ENCODE measurements around the gene DSCAM. TPM values are rescaled to one million over a fixed set of nuclear protein-coding genes. Genes with fewer than 3 reads are reported as not detected.
"Not testable (repeated sequence)": the region's sequence is repeated elsewhere in the genome, so short reads cannot be mapped to it uniquely, and the experiment has no call there.

The DSCAM gene
- total RNA-seq, 1 experiment from 2014 or later, result not detected

DNA sequence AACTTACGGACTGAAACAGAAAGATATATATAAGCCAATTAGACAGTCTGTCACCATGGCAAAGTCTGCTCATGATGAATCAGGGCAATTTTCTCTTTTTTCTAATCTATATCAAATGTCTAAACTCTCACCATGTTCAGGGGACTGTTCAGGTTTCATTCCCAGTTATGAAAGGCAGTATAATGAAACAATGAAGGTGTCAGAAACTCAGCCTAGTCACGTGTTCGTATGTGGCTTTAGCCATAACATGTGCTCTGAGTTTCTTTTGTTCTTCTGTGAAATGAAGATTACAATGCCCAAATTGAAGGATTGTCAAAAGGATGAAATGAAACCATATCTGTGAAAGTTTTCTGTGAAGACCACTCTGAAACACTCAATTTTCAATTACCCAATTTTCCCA lies 392.9 kb downstream of the DSCAM start:
- in situ Hi-C loops (cut with HindIII; ENCODE audit: low sequenced_read_pairs), result no loop called here
- DNase-seq (ENCODE audit: low spot score), result no peak

GRCh38 chr21:40453183-40453582 lies 393.8 kb downstream of the DSCAM start:
- no peak for DNase-seq (ENCODE audit: low spot score)
- in situ Hi-C loops (cut with HindIII; ENCODE audit: low sequenced_read_pairs), result no loop called here

GRCh38 chr21:40452548-40452947 lies 394.4 kb downstream of the DSCAM start:
- DNase-seq (ENCODE audit: low spot score), result no peak
- in situ Hi-C loops (cut with HindIII; ENCODE audit: low sequenced_read_pairs), result no loop called here

DNA sequence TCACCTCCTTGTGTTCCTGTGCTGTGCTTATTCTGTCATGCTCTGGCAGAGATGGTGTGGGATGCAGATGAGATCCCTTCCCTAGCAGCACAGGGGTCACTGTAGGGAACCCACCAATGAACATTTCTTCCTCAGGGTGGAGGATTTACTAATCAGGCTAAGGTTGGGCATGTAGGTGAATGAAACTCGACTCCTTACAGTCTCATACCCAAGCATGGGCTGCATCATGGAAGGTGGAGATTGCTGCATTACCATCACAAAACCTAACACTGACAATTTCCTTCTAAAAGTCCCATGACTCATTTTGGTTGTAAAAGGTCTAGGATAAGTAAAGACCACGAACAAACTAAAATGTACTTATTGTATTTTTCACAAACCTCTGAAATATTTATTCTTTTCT lies 399.9 kb downstream of the DSCAM start:
- DNase-seq (ENCODE audit: low spot score), result no peak
- in situ Hi-C loops (cut with HindIII; ENCODE audit: low sequenced_read_pairs), result no loop called here

DNA sequence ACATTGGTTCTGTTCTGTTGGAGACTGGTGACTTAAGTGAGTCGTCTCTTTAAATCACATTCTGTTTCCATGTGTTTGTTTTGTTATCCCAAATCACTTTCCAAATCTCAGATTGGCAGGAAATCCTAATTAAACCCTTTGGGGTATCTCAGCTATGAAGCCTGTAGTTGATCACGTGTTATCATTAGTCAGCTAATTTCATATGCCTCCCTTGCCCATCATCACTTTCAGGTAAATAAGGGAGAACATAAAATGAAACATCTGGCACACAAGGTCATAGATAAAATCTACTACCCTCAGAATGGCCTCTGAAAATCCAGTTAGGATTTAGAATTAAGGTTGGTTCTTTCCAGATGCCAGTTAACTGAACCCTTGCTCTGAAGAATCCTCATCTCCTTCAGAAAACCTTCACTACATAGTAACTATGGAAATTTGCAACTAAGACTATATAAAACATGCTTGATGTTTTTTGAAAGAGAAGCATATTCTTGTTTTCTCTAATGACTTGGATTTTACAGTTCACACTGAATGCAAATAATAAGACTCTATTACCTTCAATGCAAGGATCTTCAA lies 401.5 kb downstream of the DSCAM start:
- no peak for DNase-seq (ENCODE audit: low spot score)
- in situ Hi-C loops (cut with HindIII; ENCODE audit: low sequenced_read_pairs), result no loop called here

GRCh38 chr21:40439581-40439980 lies 407.4 kb downstream of the DSCAM start:
- in situ Hi-C loops (cut with HindIII; ENCODE audit: low sequenced_read_pairs); DNase-seq (ENCODE audit: low spot score): not testable (repeated sequence)

GRCh38 chr21:40438616-40439015 lies 408.3 kb downstream of the DSCAM start:
- in situ Hi-C loops (cut with HindIII; ENCODE audit: low sequenced_read_pairs), result no loop called here

GRCh38 chr21:40436261-40436660 lies 410.7 kb downstream of the DSCAM start:
- no peak for DNase-seq (ENCODE audit: low spot score)
- in situ Hi-C loops (cut with HindIII; ENCODE audit: low sequenced_read_pairs), result no loop called here

More at GRCh38 chr21:40438616-40439015, 408.3 kb downstream of the DSCAM start:
- DNase-seq (ENCODE audit: low spot score), result no peak

GRCh38 chr21:40433538-40433937 lies 413.4 kb downstream of the DSCAM start:
- no peak for DNase-seq (ENCODE audit: low spot score)
- in situ Hi-C loops (cut with HindIII; ENCODE audit: low sequenced_read_pairs), result no loop called here

GRCh38 chr21:40425981-40426380 lies 421.0 kb downstream of the DSCAM start:
- in situ Hi-C loops (cut with HindIII; ENCODE audit: low sequenced_read_pairs), result no loop called here
- no peak for DNase-seq (ENCODE audit: low spot score)

DNA sequence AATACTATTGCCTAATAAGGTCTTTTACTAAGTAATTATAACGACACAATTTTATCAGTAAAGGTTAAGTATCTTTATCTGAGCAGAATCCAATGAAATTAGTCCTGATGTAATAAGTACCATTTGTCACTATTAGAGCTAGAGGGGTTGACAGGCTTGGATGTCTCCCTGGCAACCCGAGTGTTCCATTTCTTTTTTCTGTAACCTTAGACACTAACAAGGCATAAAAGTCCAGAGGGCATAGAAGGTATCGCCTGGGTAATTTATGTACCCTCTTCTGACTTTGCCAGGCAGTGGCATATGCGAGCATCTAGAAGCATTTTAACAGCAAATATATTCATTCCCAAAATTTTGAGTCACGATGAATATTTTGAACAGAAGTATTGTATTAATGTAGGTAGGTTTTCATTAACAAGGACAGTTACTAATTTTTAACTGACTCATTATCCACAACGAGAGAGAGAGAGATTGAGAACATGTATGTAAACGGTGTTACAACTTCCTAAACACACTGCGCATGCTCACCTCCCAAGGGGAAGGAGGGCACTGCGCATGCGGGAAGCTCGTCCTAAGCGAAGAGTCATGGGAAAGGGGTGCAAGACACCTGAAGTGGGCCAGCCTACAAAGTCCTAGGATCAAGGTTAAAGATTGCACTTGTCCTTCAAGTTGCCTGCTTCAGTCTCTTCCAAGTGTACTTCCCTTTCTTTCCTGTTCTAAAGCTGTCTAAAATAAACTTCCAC lies 423.9 kb downstream of the DSCAM start:
- no peak for DNase-seq (ENCODE audit: low spot score)
- in situ Hi-C loops (cut with HindIII; ENCODE audit: low sequenced_read_pairs), result no loop called here

DNA sequence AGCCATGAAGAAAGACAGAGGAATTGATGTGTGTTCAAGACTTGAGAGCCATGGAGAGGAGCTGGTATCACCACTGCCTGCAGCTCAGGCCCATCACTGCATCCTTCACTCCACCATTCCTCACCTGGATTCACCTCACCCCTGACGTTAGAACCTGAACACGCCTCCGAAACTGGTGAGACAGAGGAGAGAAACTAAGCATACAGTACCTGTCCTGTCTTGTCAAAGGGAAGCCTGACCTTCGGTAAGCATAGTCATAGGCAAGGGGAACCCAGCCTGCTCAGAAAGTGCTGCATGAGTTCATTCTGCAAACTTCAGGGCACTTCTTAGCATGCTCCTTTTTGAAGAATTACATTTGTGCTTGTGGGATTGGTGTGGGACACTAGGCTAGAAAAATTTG lies 425.8 kb downstream of the DSCAM start:
- in situ Hi-C loops (cut with HindIII; ENCODE audit: low sequenced_read_pairs), result no loop called here
- DNase-seq (ENCODE audit: low spot score), result no peak

DNA sequence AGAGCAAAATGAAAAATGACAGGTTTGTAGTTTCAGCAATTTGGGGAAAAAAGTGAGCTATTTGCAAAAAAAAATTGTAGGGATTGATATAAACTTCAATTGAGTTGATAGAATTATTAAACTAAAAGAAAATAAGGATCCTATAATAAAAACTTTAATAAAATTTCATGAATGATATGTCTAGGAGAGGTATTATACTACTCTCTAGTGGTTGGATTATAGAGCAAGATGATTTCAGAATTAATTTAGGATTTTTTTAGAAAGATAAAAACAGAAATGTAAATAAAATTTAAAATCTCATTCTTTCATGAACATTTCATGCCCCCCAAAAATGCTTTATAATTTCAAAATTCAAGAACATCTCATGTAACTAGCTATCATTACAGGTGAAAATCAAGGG lies 430.4 kb downstream of the DSCAM start:
- in situ Hi-C loops (cut with HindIII; ENCODE audit: low sequenced_read_pairs), result no loop called here
- DNase-seq (ENCODE audit: low spot score), result no peak

GRCh38 chr21:40408561-40408960 lies 438.4 kb downstream of the DSCAM start:
- in situ Hi-C loops (cut with HindIII; ENCODE audit: low sequenced_read_pairs), result no loop called here
- no peak for DNase-seq (ENCODE audit: low spot score)

GRCh38 chr21:40404396-40404800 lies 442.6 kb downstream of the DSCAM start:
- DNase-seq (ENCODE audit: low spot score), result no peak
- in situ Hi-C loops (cut with HindIII; ENCODE audit: low sequenced_read_pairs), result no loop called here

- in situ Hi-C loops (cut with HindIII; ENCODE audit: low sequenced_read_pairs), result no loop called here
- no peak for DNase-seq (ENCODE audit: low spot score)
These were observed 443.9 kb downstream of the DSCAM start for GRCh38 chr21:40402884-40403582.

DNA sequence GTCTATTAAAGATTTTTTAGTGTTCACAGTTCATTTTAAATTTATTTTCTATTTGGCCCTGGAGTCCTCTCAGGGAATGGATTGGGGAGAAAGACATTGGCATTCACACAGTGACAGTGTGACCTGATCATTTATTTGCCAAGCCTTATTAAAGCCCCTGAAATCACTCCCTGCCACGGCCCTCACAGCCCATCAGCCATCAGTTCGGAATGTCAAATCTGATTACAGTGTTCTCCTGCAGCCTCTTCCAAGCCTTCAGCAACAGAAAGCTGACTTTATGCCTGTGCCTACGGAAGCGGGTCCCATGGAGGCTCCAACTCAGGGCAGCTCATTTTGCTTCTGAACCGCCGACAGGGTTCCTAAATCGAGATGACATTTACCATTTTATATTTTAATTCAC lies 451.2 kb downstream of the DSCAM start:
- in situ Hi-C loops (cut with HindIII; ENCODE audit: low sequenced_read_pairs), result no loop called here
- no peak for DNase-seq (ENCODE audit: low spot score)

GRCh38 chr21:40393066-40393465 lies 453.9 kb downstream of the DSCAM start:
- in situ Hi-C loops (cut with HindIII; ENCODE audit: low sequenced_read_pairs), result no loop called here
- no peak for DNase-seq (ENCODE audit: low spot score)

DNA sequence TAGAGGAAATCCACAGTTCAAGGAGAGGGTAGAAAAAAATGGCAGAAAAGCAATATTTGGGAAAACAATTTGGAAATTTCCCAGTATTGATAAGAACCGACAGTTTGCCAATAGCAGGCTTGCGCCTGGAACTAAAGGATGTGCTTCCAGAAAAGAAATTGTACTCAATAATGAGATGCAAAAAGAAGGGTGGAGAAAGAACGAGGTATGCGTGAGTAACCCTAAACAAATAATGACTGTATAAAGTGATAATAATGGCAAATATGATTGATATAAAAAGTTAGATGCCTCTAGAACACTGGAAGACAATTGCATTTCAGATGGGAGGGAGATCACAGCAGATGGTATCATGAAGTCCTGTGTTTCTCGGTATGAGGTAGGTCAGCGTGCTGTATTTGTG lies 458.9 kb downstream of the DSCAM start:
- no peak for DNase-seq (ENCODE audit: low spot score)
- in situ Hi-C loops (cut with HindIII; ENCODE audit: low sequenced_read_pairs), result no loop called here

DNA sequence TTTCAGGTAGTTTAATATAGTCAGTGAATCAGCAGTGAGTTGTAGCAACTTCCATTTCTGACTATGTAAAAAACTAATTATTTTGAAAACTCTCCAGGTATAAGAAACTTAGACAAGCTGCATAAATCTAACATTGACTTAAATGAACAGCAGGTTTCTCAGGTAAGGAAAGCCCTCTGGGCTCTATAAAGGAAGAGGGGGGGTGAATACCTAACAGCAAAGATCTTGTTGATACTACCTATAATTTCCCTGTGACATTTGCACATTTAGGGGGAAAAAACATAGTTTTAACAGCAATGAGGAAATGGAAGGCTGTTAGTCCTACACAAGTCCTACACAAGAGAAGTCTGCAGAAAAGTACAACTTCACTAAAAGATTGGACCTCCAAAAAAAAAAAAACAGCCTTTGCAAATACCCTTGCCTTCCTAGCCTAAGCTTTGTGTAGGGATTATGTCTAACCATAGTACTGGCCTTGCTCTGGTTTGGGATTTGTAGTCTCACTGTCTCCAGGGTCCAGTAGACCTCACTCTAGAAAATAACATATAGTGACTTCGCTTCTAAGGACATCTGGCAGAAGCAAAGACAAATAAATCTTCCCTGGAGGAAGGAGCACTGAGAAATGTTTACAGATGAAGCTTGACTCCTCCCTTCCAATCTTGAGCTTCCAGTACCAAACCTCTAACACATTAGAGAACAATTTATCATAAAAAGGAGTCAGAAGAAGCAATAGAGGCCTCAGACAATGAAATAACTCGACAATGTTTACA lies 459.8 kb downstream of the DSCAM start:
- DNase-seq (ENCODE audit: low spot score), result no peak
- in situ Hi-C loops (cut with HindIII; ENCODE audit: low sequenced_read_pairs), result no loop called here

Measured in G401 (cell line).